Measurements from ENCODE around the gene LIX1L.

DNA sequence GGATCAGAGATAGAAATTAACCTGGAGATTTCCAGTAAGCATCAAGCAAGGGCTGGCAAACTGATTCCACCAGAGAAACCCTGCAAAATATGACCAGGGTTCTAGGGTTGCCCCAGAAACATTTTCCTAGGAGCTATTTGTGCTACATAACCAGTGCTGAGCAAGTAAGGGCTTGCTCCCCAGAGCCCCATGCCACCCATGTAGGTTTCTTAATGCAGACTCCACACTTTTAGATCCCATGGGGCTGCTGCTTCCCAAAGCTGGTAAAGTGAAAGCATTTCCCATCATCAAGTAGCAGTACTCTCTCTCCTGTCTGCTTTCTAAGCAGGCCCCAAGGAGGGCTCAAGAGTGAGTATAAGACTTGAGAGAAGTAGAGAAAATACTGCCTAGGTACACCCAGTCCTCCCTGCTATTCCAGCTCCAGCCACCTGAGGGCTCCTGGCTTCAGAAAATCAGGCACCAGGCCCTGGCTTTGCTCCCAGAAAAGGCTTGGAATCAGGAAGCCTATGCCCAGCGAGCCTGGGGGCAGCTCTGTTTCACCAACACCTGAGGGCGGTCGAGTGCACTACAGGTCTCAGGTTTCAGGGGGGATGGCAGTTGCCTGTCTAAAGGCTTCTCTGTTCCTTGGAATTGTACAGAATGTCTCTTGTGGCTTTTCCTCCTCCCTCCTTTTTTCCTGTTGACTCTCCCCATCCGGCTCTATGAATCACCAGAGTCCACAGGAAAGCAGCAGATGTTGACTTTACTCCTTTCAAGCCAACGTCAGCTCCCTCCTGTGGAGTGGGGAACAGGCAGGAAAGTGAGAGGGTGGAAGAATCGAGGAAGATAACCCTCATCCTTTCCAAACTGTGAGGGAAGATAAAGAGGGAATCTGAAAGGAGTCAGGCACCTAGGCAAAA is 66.0 kb downstream of the LIX1L start:
- TF ChIP-seq, protein P1, sequence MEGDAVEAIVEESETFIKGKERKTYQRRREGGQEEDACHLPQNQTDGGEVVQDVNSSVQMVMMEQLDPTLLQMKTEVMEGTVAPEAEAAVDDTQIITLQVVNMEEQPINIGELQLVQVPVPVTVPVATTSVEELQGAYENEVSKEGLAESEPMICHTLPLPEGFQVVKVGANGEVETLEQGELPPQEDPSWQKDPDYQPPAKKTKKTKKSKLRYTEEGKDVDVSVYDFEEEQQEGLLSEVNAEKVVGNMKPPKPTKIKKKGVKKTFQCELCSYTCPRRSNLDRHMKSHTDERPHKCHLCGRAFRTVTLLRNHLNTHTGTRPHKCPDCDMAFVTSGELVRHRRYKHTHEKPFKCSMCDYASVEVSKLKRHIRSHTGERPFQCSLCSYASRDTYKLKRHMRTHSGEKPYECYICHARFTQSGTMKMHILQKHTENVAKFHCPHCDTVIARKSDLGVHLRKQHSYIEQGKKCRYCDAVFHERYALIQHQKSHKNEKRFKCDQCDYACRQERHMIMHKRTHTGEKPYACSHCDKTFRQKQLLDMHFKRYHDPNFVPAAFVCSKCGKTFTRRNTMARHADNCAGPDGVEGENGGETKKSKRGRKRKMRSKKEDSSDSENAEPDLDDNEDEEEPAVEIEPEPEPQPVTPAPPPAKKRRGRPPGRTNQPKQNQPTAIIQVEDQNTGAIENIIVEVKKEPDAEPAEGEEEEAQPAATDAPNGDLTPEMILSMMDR (IDR thresholded peaks at IDR 0.05), result peak; percentile 90 to 98 (median 94)
- TF ChIP-seq POLR2A (IDR thresholded peaks at IDR 0.05), result peak in 1 of 2 donors; percentile 49
